ENCODE measurements around the gene ADGRV1.
A peak's percentile ranks its signal among the peaks of the same experiment; 100 is the strongest.

ADGRV1 gene

GRCh38 chr5:90930062-90930461 lies 371.5 kb downstream of the ADGRV1 start:
- H3K27ac ChIP-seq, result no peak overlapping the region
- no peak for TF ChIP-seq CTCF (IDR thresholded peaks at IDR 0.05)
- no peak for TF ChIP-seq ZFX (IDR thresholded peaks at IDR 0.05; ENCODE audit: borderline replicate concordance)

- TF ChIP-seq ZFX (IDR thresholded peaks at IDR 0.05; ENCODE audit: borderline replicate concordance) (no peak), CTCF (IDR thresholded peaks at IDR 0.05) (no peak)
- no peak overlapping the region for H3K27ac ChIP-seq
These were observed 372.3 kb downstream of the ADGRV1 start for GRCh38 chr5:90930756-90931431.

GRCh38 chr5:90932052-90932699 lies 373.6 kb downstream of the ADGRV1 start:
- TF ChIP-seq ZFX (IDR thresholded peaks at IDR 0.05; ENCODE audit: borderline replicate concordance), result no peak
- peak; percentile 91 for TF ChIP-seq CTCF (IDR thresholded peaks at IDR 0.05)
- H3K27ac ChIP-seq, result no peak overlapping the region

- no peak overlapping the region for H3K27ac ChIP-seq
- TF ChIP-seq CTCF (IDR thresholded peaks at IDR 0.05), result no peak
- TF ChIP-seq ZFX (IDR thresholded peaks at IDR 0.05; ENCODE audit: borderline replicate concordance), result no peak
These were observed 374.7 kb downstream of the ADGRV1 start for GRCh38 chr5:90933298-90933697.

- no peak for TF ChIP-seq CTCF (IDR thresholded peaks at IDR 0.05)
- no peak for TF ChIP-seq ZFX (IDR thresholded peaks at IDR 0.05; ENCODE audit: borderline replicate concordance)
- H3K27ac ChIP-seq, result no peak overlapping the region
These were observed 375.6 kb downstream of the ADGRV1 start for GRCh38 chr5:90934091-90934719.

- TF ChIP-seq ZFX (IDR thresholded peaks at IDR 0.05; ENCODE audit: borderline replicate concordance) (no peak), CTCF (IDR thresholded peaks at IDR 0.05) (no peak)
- no peak overlapping the region for H3K27ac ChIP-seq
These were observed 376.1 kb downstream of the ADGRV1 start for GRCh38 chr5:90934738-90935137.

- TF ChIP-seq CTCF (IDR thresholded peaks at IDR 0.05) (no peak), ZFX (IDR thresholded peaks at IDR 0.05; ENCODE audit: borderline replicate concordance) (no peak)
- no peak overlapping the region for H3K27ac ChIP-seq
These were observed 380.6 kb downstream of the ADGRV1 start for GRCh38 chr5:90939211-90939610.

All from 22Rv1 (cell line).